ENCODE measurements around the gene CXCR6. TPM values are rescaled to one million over a fixed set of nuclear protein-coding genes. Genes with fewer than 3 reads are reported as not detected.

The CXCR6 gene
- total RNA-seq, 1 donor from 2014 or later, result not detected

DNA sequence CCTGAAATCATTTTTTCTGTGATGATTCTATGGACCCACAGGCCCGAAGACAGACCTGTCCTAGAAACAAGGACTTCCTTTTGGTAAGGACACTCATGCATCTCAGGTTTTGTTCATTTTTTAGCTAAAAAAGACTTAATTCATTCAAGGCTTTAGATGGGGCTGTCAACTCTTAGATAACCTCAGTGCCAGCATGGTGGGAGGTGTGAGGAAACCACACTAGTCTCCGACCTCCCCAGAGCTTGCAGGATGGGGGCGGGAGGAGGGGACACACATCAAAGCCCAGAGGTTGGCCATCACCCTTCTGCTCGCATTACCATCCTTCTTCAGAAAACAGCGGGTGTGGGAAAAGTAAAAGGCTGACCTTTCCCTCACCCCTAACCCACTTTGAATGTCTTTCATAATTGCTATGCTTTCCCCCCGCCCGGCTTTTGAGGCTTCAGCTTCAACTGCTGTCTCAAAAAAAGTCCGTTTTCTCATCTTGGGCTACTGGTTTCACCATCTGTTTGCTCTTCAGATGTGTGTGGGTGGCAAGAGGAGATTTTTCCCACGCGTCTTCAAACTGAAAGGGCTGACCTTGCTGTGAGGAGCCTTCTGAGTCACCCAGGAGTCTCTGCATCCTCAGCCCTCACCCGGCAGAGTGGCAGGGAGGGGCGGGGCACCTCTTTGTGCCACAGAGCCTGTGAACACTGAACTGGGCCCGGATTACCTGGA is 27.6 kb upstream of the CXCR6 start:
- peaks cover 24% of the 10 kb centered on the region for H3K4me1 Mint-ChIP-seq (ENCODE audit: low read depth)
- peak overlapping the region; percentile 79 for H3K27ac Mint-ChIP-seq (ENCODE audit: unreplicated experiment)
- H3K27me3 Mint-ChIP-seq (ENCODE audit: low read depth), result no peaks in the 10 kb centered on the region
- no peak for DNase-seq (ENCODE audit: low spot score)
- H3K9me3 Mint-ChIP-seq (ENCODE audit: low read depth), result no peaks in the 10 kb centered on the region
- TF ChIP-seq, protein P1, sequence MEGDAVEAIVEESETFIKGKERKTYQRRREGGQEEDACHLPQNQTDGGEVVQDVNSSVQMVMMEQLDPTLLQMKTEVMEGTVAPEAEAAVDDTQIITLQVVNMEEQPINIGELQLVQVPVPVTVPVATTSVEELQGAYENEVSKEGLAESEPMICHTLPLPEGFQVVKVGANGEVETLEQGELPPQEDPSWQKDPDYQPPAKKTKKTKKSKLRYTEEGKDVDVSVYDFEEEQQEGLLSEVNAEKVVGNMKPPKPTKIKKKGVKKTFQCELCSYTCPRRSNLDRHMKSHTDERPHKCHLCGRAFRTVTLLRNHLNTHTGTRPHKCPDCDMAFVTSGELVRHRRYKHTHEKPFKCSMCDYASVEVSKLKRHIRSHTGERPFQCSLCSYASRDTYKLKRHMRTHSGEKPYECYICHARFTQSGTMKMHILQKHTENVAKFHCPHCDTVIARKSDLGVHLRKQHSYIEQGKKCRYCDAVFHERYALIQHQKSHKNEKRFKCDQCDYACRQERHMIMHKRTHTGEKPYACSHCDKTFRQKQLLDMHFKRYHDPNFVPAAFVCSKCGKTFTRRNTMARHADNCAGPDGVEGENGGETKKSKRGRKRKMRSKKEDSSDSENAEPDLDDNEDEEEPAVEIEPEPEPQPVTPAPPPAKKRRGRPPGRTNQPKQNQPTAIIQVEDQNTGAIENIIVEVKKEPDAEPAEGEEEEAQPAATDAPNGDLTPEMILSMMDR (IDR thresholded peaks at IDR 0.05), result no peak
- peaks cover 5% of the 10 kb centered on the region for H3K36me3 Mint-ChIP-seq (ENCODE audit: low read depth)
- no peak overlapping the region for H3K4me3 Mint-ChIP-seq (ENCODE audit: unreplicated experiment)

DNA sequence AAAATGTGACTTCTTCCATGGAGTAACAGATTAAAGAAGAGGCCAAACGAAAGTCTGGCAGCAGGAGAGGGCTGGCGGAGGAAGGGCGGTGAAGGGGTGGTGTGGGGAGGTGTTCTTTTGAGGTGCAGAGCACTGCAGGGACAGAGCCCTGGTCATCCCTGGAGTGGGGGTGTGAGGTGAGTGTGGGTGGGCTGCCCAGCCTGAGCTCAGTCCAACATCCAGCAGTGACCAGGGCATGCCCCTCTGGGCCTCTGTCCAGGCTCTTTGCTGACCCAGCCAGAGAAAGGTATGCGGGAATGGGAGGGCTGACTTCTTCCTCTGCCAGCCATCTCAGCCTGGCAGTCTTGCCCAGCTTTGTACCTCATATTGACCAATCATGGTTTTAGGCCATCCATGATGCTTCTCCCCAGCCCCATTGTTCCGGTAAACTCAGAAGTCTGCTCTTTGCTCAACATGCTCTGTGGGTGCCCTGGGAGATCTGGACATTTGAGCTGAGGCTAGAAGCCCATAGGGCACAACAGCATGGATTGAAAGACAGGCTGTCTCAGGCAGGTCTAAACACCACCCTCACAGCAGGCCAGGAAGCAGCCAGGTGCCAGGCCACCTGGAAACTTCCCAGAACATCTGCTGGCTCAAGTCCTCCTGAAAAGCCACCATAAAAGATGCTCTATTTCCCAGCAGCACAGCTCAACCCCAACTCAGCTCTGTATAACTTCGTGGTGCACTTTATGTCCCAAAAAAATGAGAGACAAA is 25.9 kb upstream of the CXCR6 start:
- Mint-ChIP-seq H3K27ac (ENCODE audit: unreplicated experiment) (no peak overlapping the region), H3K27me3 (ENCODE audit: low read depth) (no peaks in the 10 kb centered on the region), H3K4me3 (ENCODE audit: unreplicated experiment) (no peak overlapping the region), H3K36me3 (ENCODE audit: low read depth) (peaks cover 13% of the 10 kb centered on the region), H3K4me1 (ENCODE audit: low read depth) (peaks cover 24% of the 10 kb centered on the region), H3K9me3 (ENCODE audit: low read depth) (no peaks in the 10 kb centered on the region)
- TF ChIP-seq, protein P1 (IDR thresholded peaks at IDR 0.05), result no peak
- no peak for DNase-seq (ENCODE audit: low spot score)

DNA sequence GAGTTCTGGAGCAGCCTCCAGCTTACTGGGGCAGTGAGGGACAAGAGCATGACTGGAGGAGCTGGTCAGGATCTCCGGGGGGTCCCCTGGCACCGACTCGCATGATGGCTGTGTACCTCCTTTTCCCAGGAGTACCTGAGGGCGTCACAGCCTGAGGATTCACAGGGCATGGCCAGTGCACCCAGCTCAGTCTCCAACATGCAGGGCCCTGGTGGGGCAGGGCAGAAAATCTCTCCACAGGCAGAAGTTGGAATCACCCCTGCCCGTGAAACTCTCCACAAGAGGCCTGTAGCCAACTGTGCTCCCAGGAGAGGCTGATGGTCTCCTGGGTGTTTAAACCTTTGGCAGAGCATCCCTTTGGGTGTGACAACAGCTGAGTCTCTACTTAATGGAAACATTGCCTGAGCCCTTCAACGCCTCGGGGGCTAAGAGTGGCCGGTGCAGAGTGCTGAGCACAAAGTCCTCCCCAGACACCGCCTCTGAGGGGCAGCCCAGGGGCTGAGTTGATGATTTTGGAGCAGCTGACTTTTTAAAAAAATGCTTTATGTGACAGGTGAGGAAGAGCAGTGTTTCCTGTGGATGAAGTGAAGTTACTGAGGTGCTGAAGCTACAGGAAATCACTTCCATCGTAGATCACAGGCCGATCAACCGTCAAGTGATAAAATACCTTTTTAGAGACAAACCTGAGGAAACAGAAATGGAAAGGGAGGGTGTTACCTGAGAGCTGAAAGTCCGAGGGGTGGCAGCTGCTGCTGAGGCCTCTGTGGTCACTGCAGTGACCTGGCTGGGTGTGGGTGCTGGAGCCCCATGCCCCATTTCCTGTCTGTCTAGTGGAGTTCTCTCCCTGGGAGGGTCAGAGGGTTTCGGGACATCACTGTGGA is 21.9 kb upstream of the CXCR6 start:
- H3K4me3 Mint-ChIP-seq (ENCODE audit: unreplicated experiment), result no peak overlapping the region
- no peaks in the 10 kb centered on the region for H3K9me3 Mint-ChIP-seq (ENCODE audit: low read depth)
- H3K4me1 Mint-ChIP-seq (ENCODE audit: low read depth), result peaks cover 9% of the 10 kb centered on the region
- no peak for DNase-seq (ENCODE audit: low spot score)
- TF ChIP-seq, protein P1 (IDR thresholded peaks at IDR 0.05), result no peak
- peaks cover 26% of the 10 kb centered on the region for H3K36me3 Mint-ChIP-seq (ENCODE audit: low read depth)
- no peaks in the 10 kb centered on the region for H3K27me3 Mint-ChIP-seq (ENCODE audit: low read depth)
- H3K27ac Mint-ChIP-seq (ENCODE audit: unreplicated experiment), result no peak overlapping the region

DNA sequence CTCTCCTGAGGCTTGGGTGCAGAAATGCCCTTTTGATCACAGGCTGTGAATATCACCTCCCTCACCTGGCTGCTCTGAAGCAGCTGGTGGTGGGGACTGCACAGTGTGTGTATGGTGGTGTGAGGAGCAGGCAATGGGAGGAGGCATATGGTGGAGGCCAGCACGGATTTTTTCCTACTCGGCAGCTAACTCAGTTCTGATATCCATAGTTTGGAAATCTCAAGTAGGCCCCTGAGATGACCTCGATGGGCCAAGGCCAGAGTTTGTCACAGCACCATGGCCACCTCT is 21.3 kb upstream of the CXCR6 start:
- Mint-ChIP-seq H3K9me3 (ENCODE audit: low read depth) (no peaks in the 10 kb centered on the region), H3K27ac (ENCODE audit: unreplicated experiment) (no peak overlapping the region), H3K4me1 (ENCODE audit: low read depth) (peaks cover 6% of the 10 kb centered on the region)

More for the DNA sequence above, 21.3 kb upstream of the CXCR6 start:
- Mint-ChIP-seq H3K36me3 (ENCODE audit: low read depth) (peaks cover 27% of the 10 kb centered on the region), H3K27me3 (ENCODE audit: low read depth) (no peaks in the 10 kb centered on the region), H3K4me3 (ENCODE audit: unreplicated experiment) (no peak overlapping the region)
- TF ChIP-seq, protein P1 (IDR thresholded peaks at IDR 0.05), result no peak
- no peak for DNase-seq (ENCODE audit: low spot score)
